GM12878 (cell line): ENCODE measurements around the gene TAF11L5.
"Not testable (repeated sequence)": the region's sequence is repeated elsewhere in the genome, so short reads cannot be mapped to it uniquely, and the experiment has no call there.

ENCODE experiments used
- CBX5 ChIP-seq: sonication (generic); IDR thresholded peaks from 2 replicates; pipeline ENCODE4 v1.6.1; 2016; ENCODE audit warnings: low read depth, moderate library complexity, mild to moderate bottlenecking, inconsistent platforms
- TF ChIP-seq, protein P1 (sequence below), 3 experiments: IDR thresholded peaks in 2 of 3; conservative IDR thresholded peaks in 1 of 3; 2 replicates each; pipeline ENCODE4 v1.5.1; 2011; ENCODE audit warnings: low read depth in 3 of 3, low read length in 3 of 3, mild to moderate bottlenecking in 3 of 3, control low read depth in 2 of 3, moderate library complexity in 2 of 3, inconsistent platforms in 1 of 3, mixed read lengths in 1 of 3; ENCODE audit not compliant: control insufficient read depth in 2 of 3, insufficient read depth in 1 of 3; ENCODE audit errors: extremely low read depth in 1 of 3

- TF ChIP-seq CBX5: not testable (repeated sequence)
- TF ChIP-seq, protein P1, sequence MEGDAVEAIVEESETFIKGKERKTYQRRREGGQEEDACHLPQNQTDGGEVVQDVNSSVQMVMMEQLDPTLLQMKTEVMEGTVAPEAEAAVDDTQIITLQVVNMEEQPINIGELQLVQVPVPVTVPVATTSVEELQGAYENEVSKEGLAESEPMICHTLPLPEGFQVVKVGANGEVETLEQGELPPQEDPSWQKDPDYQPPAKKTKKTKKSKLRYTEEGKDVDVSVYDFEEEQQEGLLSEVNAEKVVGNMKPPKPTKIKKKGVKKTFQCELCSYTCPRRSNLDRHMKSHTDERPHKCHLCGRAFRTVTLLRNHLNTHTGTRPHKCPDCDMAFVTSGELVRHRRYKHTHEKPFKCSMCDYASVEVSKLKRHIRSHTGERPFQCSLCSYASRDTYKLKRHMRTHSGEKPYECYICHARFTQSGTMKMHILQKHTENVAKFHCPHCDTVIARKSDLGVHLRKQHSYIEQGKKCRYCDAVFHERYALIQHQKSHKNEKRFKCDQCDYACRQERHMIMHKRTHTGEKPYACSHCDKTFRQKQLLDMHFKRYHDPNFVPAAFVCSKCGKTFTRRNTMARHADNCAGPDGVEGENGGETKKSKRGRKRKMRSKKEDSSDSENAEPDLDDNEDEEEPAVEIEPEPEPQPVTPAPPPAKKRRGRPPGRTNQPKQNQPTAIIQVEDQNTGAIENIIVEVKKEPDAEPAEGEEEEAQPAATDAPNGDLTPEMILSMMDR (IDR thresholded peaks at IDR 0.05 in 2 of 3, conservative IDR thresholded peaks at IDR 0.05 in 1 of 3; ENCODE audit: control insufficient read depth in 2 of 3, extremely low read depth in 1 of 3, insufficient read depth in 1 of 3, low read depth in 3 of 3, low read length in 3 of 3): not testable (repeated sequence)
Observed at GRCh38 chr5:17497931-17498330, 27.1 kb upstream of the TAF11L5 start, which contains the start of gene TAF11L2.
